IMR-90 (cell line): Measurements from ENCODE around the gene NOD2. TPM values are rescaled to one million over a fixed set of nuclear protein-coding genes. Genes with fewer than 3 reads are reported as not detected.
A peak's percentile ranks its signal among the peaks of the same experiment; 100 is the strongest.

Experiments
- ATAC-seq: fragments of 200-7000 bp; cut with Tn5 transposase; 2 replicates; pipeline ENCODE4 v1.9.1; 2020; ENCODE audit warnings: low read depth, mild to moderate bottlenecking, moderate library complexity
- BruUV-seq: library from RNA; stranded (reverse); fragments of 400-500 nt; replicated peaks from 2 replicates; lab custom pipeline; 2021; lab: Mats Ljungman, UMichigan
- CTCF ChIA-PET: fragments of 300-600 bp; formaldehyde crosslinking; extraction: SDS; loops from one replicate; lab custom pipeline; 2021; ENCODE audit warnings: antibody characterized with exemption; lab: Yijun Ruan, JAX
- POLR2A ChIA-PET: fragments of 300-600 bp; sonication (Branson Sonifier 250); formaldehyde crosslinking; loops from one replicate; lab custom pipeline; 2022; ENCODE audit warnings: antibody characterized with exemption; ENCODE audit not compliant: unreplicated experiment; lab: Charles Lee
- DNase-seq: peaks from one replicate; pipeline ENCODE4 v3.0.0; 2013
- H2AFZ ChIP-seq: replicated peaks from 2 replicates; pipeline ENCODE3; 2013; ENCODE audit warnings: low read length, mild to moderate bottlenecking; ENCODE audit not compliant: poor library complexity
- H2AK5ac ChIP-seq: 2 replicates; pipeline ENCODE4 v1.6.1; 2013; ENCODE audit warnings: low read depth, low read length, inconsistent platforms
- H2AK9ac ChIP-seq: replicated peaks from 2 replicates; pipeline ENCODE3; 2013; ENCODE audit warnings: mild to moderate bottlenecking, low read depth, low read length, moderate library complexity; ENCODE audit not compliant: poor library complexity
- H2BK120ac ChIP-seq: 2 replicates; pipeline ENCODE4 v1.6.1; 2013; ENCODE audit warnings: low read depth, low read length, inconsistent platforms
- H2BK15ac ChIP-seq: 3 replicates; pipeline ENCODE4 v1.6.1; 2013; ENCODE audit warnings: low read depth, low read length, inconsistent platforms
- H2BK20ac ChIP-seq: 2 replicates; pipeline ENCODE4 v1.6.1; 2013; ENCODE audit warnings: low read depth, mild to moderate bottlenecking, inconsistent platforms, low read length, moderate library complexity
- H2BK5ac ChIP-seq: 2 replicates; pipeline ENCODE4 v1.6.1; 2013; ENCODE audit warnings: mild to moderate bottlenecking, low read depth, low read length, inconsistent platforms; ENCODE audit not compliant: poor library complexity, severe bottlenecking
- H3K14ac ChIP-seq: replicated peaks from 2 replicates; pipeline ENCODE4 v1.6.1; 2013; ENCODE audit warnings: low read depth, low read length, inconsistent platforms
- H3K18ac ChIP-seq: 2 replicates; pipeline ENCODE4 v1.6.1; 2013; ENCODE audit warnings: low read depth, low read length, control low read depth
- H3K23ac ChIP-seq: 2 replicates; pipeline ENCODE4 v1.6.1; 2013; ENCODE audit warnings: low read depth, low read length, inconsistent platforms
- H3K27ac ChIP-seq: 2 replicates; pipeline ENCODE4 v1.5.1; 2013; ENCODE audit warnings: mild to moderate bottlenecking, control low read depth, low read length; ENCODE audit not compliant: insufficient read depth
- H3K27me3 ChIP-seq: 2 replicates; pipeline ENCODE4 v1.6.1; 2013; ENCODE audit warnings: low read length; ENCODE audit not compliant: control insufficient read depth, insufficient read depth
- H3K36me3 ChIP-seq: 2 replicates; pipeline ENCODE4 v1.6.1; 2013; ENCODE audit warnings: low read length, mixed read lengths; ENCODE audit not compliant: control insufficient read depth, insufficient read depth
- H3K4ac ChIP-seq: 2 replicates; pipeline ENCODE4 v1.6.1; 2013; ENCODE audit warnings: low read depth, low read length, inconsistent platforms
- H3K4me1 ChIP-seq: 2 replicates; pipeline ENCODE4 v1.6.1; 2013; ENCODE audit warnings: low read length, mixed read lengths; ENCODE audit not compliant: control insufficient read depth, insufficient read depth
- H3K4me2 ChIP-seq: 2 replicates; pipeline ENCODE4 v1.6.1; 2013; ENCODE audit warnings: low read depth, mild to moderate bottlenecking, control low read depth, low read length, moderate library complexity
- H3K4me3 ChIP-seq: 2 replicates; pipeline ENCODE4 v1.5.1; 2013; ENCODE audit warnings: low read depth, mild to moderate bottlenecking, control low read depth, low read length, moderate library complexity; ENCODE audit not compliant: insufficient read depth
- H3K56ac ChIP-seq: 2 replicates; pipeline ENCODE4 v1.6.1; 2013; ENCODE audit warnings: low read length, inconsistent platforms; ENCODE audit not compliant: insufficient read depth; ENCODE audit errors: extremely low read depth
- H3K79me1 ChIP-seq, 2 experiments: 2 replicates each; pipeline ENCODE4 v1.6.1; 2013; ENCODE audit warnings: low read length in 2 of 2, inconsistent platforms in 1 of 2, low read depth in 1 of 2
- H3K9ac ChIP-seq: 2 replicates; pipeline ENCODE4 v1.6.1; 2013; ENCODE audit warnings: low read depth, low read length, control low read depth
- H3K9me1 ChIP-seq: 2 replicates; pipeline ENCODE4 v1.6.1; 2013; ENCODE audit warnings: low read length, inconsistent platforms; ENCODE audit not compliant: insufficient read depth
- H3K9me3 ChIP-seq: 2 replicates; pipeline ENCODE4 v1.6.1; 2013; ENCODE audit warnings: low read length; ENCODE audit not compliant: control insufficient read depth, insufficient read depth
- H4K20me1 ChIP-seq: 2 replicates; pipeline ENCODE4 v1.6.1; 2013; ENCODE audit warnings: low read length, inconsistent platforms; ENCODE audit not compliant: insufficient read depth
- H4K5ac ChIP-seq: 2 replicates; pipeline ENCODE4 v1.6.1; 2013; ENCODE audit warnings: mild to moderate bottlenecking, low read depth, low read length, control low read depth
- H4K8ac ChIP-seq, 2 experiments: 2 replicates each; pipeline ENCODE4 v1.6.1; 2013; ENCODE audit warnings: low read depth in 2 of 2, low read length in 2 of 2, control low read depth in 1 of 2, inconsistent platforms in 1 of 2
- H4K91ac ChIP-seq: 2 replicates; pipeline ENCODE4 v1.6.1; 2013; ENCODE audit warnings: low read depth, low read length, inconsistent platforms; ENCODE audit not compliant: insufficient read depth
- BHLHE40 ChIP-seq: fragments of 150-350 bp; IDR thresholded peaks from 2 replicates; pipeline ENCODE4 v1.6.1; 2016; ENCODE audit warnings: mild to moderate bottlenecking, low read depth, low read length
- CHD1 ChIP-seq: IDR thresholded peaks from 2 replicates; pipeline ENCODE4 v1.6.1; 2012; ENCODE audit warnings: low read depth, low read length, improper control_type of control experiment
- MAZ ChIP-seq: IDR thresholded peaks from 2 replicates; pipeline ENCODE4 v1.6.1; 2012; ENCODE audit warnings: low read depth, mild to moderate bottlenecking, low read length, improper control_type of control experiment, moderate library complexity, borderline replicate concordance
- MXI1 ChIP-seq: IDR thresholded peaks from 2 replicates; pipeline ENCODE4 v1.6.1; 2012; ENCODE audit warnings: low read depth, mild to moderate bottlenecking, low read length, moderate library complexity, borderline replicate concordance
- NFE2L2 ChIP-seq: fragments of 150-350 bp; IDR thresholded peaks from 2 replicates; pipeline ENCODE4 v1.6.1; 2016; ENCODE audit warnings: low read depth, mild to moderate bottlenecking, low read length
- RAD21 ChIP-seq: IDR thresholded peaks from 2 replicates; pipeline ENCODE4 v1.6.1; 2012; ENCODE audit warnings: low read length, improper control_type of control experiment
- RCOR1 ChIP-seq: IDR thresholded peaks from 2 replicates; pipeline ENCODE4 v1.6.1; 2012; ENCODE audit warnings: mild to moderate bottlenecking, low read length, improper control_type of control experiment; ENCODE audit not compliant: insufficient replicate concordance
- RFX5 ChIP-seq: IDR thresholded peaks from 2 replicates; pipeline ENCODE4 v1.8.0; 2012; ENCODE audit warnings: low read depth, mild to moderate bottlenecking, low read length, moderate library complexity
- SMC3 ChIP-seq: fragments of 150-350 bp; IDR thresholded peaks from 2 replicates; pipeline ENCODE4 v1.6.1; 2016; ENCODE audit warnings: low read depth, mild to moderate bottlenecking, antibody characterized with exemption, low read length, moderate library complexity
- WGBS, 2 experiments: methylation state at CpG; one replicate each; pipeline versions ENCODE4 v1.1.5 to v1.1.7; 2013; ENCODE audit warnings: missing lambda C conversion rate in 2 of 2; ENCODE audit not compliant: insufficient read length in 1 of 2; ENCODE audit errors: extremely low coverage in 2 of 2; 5-methylcytosine and 5-hydroxymethylcytosine counted together
- dilution Hi-C: fragments of 300-500 bp; cut with HindIII; formaldehyde crosslinking; loops from one replicate; pipeline ENCODE4 v1.14.3; 2018; ENCODE audit warnings: low sequenced_read_pairs; ENCODE audit not compliant: unreplicated experiment
- in situ Hi-C: fragments of 300-500 bp; cut with MboI; formaldehyde crosslinking; loops from 3 replicates; pipeline ENCODE4 v1.14.3; 2019; ENCODE audit warnings: low sequenced_read_pairs, inconsistent platforms, mixed read lengths
- intact Hi-C: fragments of 100-400 bp; cut with micrococcal nuclease; formaldehyde crosslinking; loops from 2 replicates; pipeline ENCODE4 v1.10.0; 2022
- polyA plus RNA-seq, 3 experiments: library from polyadenylated mRNA; depleted of rRNA; stranded (reverse); fragments of >200 nt; gene quantifications; 2 replicates each; pipeline ENCODE4 v1.2.3, GENCODE V29; 2012; ENCODE audit warnings: low replicate concordance in 1 of 3
- total RNA-seq: library from RNA; depleted of rRNA; stranded (reverse); fragments of >200 nt; gene quantifications from 2 replicates; pipeline ENCODE4 v1.2.3, GENCODE V29; 2012
- TF ChIP-seq, protein P1 (sequence below): fragments of 150-350 bp; IDR thresholded peaks from 2 replicates; pipeline ENCODE4 v1.6.1; 2017; ENCODE audit warnings: mild to moderate bottlenecking, antibody characterized with exemption, low read length, low read depth
- TF ChIP-seq, protein P2 (sequence below): conservative IDR thresholded peaks from 2 replicates; pipeline ENCODE4 v1.5.1; 2012; ENCODE audit warnings: mild to moderate bottlenecking, low read depth, low read length, improper control_type of control experiment

Gene NOD2
- total and polyA plus RNA-seq, 2 of the 4 experiments (the other 2 are of a cell fraction) = not detected

DNA sequence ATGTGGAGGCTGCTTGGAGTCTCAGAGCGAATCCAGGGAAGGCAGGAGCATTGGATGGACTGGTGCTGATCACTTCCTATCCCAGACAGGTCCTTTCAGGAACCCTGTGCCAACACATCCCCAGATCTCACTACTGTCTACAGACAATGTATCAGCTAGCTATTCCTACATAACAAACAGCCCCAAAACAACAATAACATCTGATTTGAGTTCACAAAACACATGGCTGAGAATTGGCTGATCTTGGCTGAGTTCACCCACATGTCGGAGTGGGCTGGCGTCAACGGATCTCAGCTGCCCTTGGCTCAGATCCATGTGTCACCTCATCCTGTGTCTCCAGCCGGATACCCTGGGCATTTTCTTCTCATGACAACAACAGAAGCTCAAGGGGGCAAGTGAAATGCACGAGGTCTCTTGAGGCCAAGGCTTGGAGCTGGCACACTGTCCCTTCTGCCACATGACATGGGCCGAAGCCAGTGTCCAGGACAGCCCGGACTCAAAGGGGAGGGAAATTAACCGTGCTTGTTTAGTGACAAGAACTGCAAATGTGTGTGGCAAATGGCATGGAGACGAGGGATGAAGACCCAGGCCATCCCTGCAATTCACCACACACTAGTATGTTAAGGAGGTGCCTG lies 31.0 kb upstream of the NOD2 start:
- Histone ChIP-seq H2BK120ac (no peak overlapping the region), H3K18ac (no peak overlapping the region), H3K4me1 (no peaks in the 10 kb centered on the region), H2BK15ac (no peak overlapping the region), H3K9me3 (no peaks in the 10 kb centered on the region; the same call in 1 of the 2 replicates), H3K27ac (no peak overlapping the region), H3K27me3 (no peaks in the 10 kb centered on the region; the same call in 1 of the 2 replicates), H4K5ac (no peak overlapping the region), H3K9ac (no peak overlapping the region), H2BK20ac (no peak overlapping the region), H4K8ac (no peak overlapping the region), H2AFZ (no peak overlapping the region), H4K20me1 (no peaks in the 10 kb centered on the region), H2BK5ac (no peak overlapping the region), H2AK5ac (no peak overlapping the region), H3K36me3 (no peaks in the 10 kb centered on the region), H2AK9ac (peak overlapping the region; percentile 39), H3K9me1 (no peaks in the 10 kb centered on the region), H3K79me1 (no peaks in the 10 kb centered on the region), H3K23ac (no peak overlapping the region), H3K4ac (no peak overlapping the region), H3K4me2 (no peak overlapping the region), H3K56ac (no peak overlapping the region), H3K14ac (no peak overlapping the region), H3K4me3 (no peak overlapping the region), H4K91ac (no peak overlapping the region)
- ChIA-PET POLR2A (no interaction called here), CTCF (no interaction called here)
- no TSS peak for BruUV-seq
- no peak for ATAC-seq
- WGBS, 2 experiments = 80% methylated on average over 3 of the region's 10 CpGs; no CpG with 5 or more reads in 1 of the 2 experiments
- in situ Hi-C loops = loop anchor here (10.0 to 25.0 kb wide), 2 partner anchors 288 to 450 kb away; no protein-coding TSS in a partner anchor
- TF ChIP-seq MXI1 (no peak), NFE2L2 (no peak), SMC3 (no peak), CHD1 (no peak), RAD21 (no peak), MAZ (no peak), RCOR1 (no peak), RFX5 (no peak), BHLHE40 (no peak)
- TF ChIP-seq, protein P1, sequence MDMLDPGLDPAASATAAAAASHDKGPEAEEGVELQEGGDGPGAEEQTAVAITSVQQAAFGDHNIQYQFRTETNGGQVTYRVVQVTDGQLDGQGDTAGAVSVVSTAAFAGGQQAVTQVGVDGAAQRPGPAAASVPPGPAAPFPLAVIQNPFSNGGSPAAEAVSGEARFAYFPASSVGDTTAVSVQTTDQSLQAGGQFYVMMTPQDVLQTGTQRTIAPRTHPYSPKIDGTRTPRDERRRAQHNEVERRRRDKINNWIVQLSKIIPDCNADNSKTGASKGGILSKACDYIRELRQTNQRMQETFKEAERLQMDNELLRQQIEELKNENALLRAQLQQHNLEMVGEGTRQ = no peak
- TF ChIP-seq, protein P2, sequence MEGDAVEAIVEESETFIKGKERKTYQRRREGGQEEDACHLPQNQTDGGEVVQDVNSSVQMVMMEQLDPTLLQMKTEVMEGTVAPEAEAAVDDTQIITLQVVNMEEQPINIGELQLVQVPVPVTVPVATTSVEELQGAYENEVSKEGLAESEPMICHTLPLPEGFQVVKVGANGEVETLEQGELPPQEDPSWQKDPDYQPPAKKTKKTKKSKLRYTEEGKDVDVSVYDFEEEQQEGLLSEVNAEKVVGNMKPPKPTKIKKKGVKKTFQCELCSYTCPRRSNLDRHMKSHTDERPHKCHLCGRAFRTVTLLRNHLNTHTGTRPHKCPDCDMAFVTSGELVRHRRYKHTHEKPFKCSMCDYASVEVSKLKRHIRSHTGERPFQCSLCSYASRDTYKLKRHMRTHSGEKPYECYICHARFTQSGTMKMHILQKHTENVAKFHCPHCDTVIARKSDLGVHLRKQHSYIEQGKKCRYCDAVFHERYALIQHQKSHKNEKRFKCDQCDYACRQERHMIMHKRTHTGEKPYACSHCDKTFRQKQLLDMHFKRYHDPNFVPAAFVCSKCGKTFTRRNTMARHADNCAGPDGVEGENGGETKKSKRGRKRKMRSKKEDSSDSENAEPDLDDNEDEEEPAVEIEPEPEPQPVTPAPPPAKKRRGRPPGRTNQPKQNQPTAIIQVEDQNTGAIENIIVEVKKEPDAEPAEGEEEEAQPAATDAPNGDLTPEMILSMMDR = no peak
- intact Hi-C loops = no loop called here
- dilution Hi-C loops = no loop called here
- no peak for DNase-seq
